Osteoblast (primary cell): ENCODE data around the gene LITAF. TPM values are rescaled to one million over a fixed set of nuclear protein-coding genes. Genes with fewer than 3 reads are reported as not detected.
"Not testable (repeated sequence)": the region's sequence is repeated elsewhere in the genome, so short reads cannot be mapped to it uniquely, and the experiment has no call there.

Source experiments
- DNase-seq: peaks from one replicate; pipeline ENCODE4 v3.0.0; 2011; ENCODE audit warnings: low spot score, mixed read lengths; ENCODE audit not compliant: insufficient read length; ENCODE audit errors: missing footprints
- H2AFZ ChIP-seq: 2 replicates; pipeline ENCODE4 v1.6.0; 2011; ENCODE audit warnings: mild to moderate bottlenecking, low read length
- H3K27ac ChIP-seq: 2 replicates; pipeline ENCODE4 v1.5.1; 2011; ENCODE audit warnings: mild to moderate bottlenecking, low read depth, low read length, moderate library complexity
- H3K27me3 ChIP-seq: 2 replicates; pipeline ENCODE4 v1.6.0; 2012; ENCODE audit warnings: mild to moderate bottlenecking, control low read depth, inconsistent platforms, low read length, moderate library complexity; ENCODE audit not compliant: insufficient read depth
- H3K36me3 ChIP-seq: 2 replicates; pipeline ENCODE4 v1.5.1; 2011; ENCODE audit warnings: mild to moderate bottlenecking, low read length, control low read depth, moderate library complexity; ENCODE audit not compliant: insufficient read depth
- H3K4me1 ChIP-seq: 2 replicates; pipeline ENCODE4 v1.5.1; 2011; ENCODE audit warnings: mild to moderate bottlenecking, low read length, control low read depth, moderate library complexity; ENCODE audit not compliant: insufficient read depth
- H3K4me2 ChIP-seq: 2 replicates; pipeline ENCODE4 v1.6.0; 2011; ENCODE audit warnings: mild to moderate bottlenecking, low read length; ENCODE audit not compliant: insufficient read depth
- H3K4me3 ChIP-seq: fragments of 200-600 bp; sonication (generic); 3 replicates; pipeline ENCODE4 v1.5.1; 2012; ENCODE audit warnings: mild to moderate bottlenecking, low read length, inconsistent platforms; ENCODE audit not compliant: insufficient read depth
- H3K79me2 ChIP-seq: 2 replicates; pipeline ENCODE4 v1.6.0; 2012; ENCODE audit warnings: mild to moderate bottlenecking, low read length, control low read depth, inconsistent platforms; ENCODE audit not compliant: insufficient read depth
- H3K9me3 ChIP-seq: 2 replicates; pipeline ENCODE4 v1.5.1; 2011; ENCODE audit warnings: low read depth, low read length, control low read depth
- H4K20me1 ChIP-seq: 2 replicates; pipeline ENCODE4 v1.6.0; 2012; ENCODE audit warnings: mild to moderate bottlenecking, low read length, control low read depth; ENCODE audit not compliant: insufficient read depth
- CTCF ChIP-seq: IDR thresholded peaks from 2 replicates; pipeline ENCODE4 v1.5.1; 2011; ENCODE audit warnings: mild to moderate bottlenecking, low read depth, low read length, moderate library complexity; ENCODE audit errors: extremely low read depth
- total RNA-seq: library from RNA; depleted of rRNA; stranded (reverse); fragments of >200 nt; gene quantifications from 2 replicates; pipeline ENCODE4 v1.2.3, GENCODE V29; 2012

LITAF gene
- total RNA-seq, 1 donor = 33.3 TPM

GRCh38 chr16:11596572-11597226 lies 10.0 kb upstream of the LITAF start:
- Histone ChIP-seq H4K20me1 (no peaks in the 10 kb centered on the region), H3K4me2 (no peak overlapping the region), H2AFZ (no peak overlapping the region), H3K27ac (no peak overlapping the region), H3K9me3 (no peaks in the 10 kb centered on the region), H3K79me2 (no peaks in the 10 kb centered on the region), H3K36me3 (no peaks in the 10 kb centered on the region), H3K4me3 (no peak overlapping the region), H3K27me3 (no peaks in the 10 kb centered on the region), H3K4me1 (peaks cover 11% of the 10 kb centered on the region)
- DNase-seq = no peak
- no peak for TF ChIP-seq CTCF

DNA sequence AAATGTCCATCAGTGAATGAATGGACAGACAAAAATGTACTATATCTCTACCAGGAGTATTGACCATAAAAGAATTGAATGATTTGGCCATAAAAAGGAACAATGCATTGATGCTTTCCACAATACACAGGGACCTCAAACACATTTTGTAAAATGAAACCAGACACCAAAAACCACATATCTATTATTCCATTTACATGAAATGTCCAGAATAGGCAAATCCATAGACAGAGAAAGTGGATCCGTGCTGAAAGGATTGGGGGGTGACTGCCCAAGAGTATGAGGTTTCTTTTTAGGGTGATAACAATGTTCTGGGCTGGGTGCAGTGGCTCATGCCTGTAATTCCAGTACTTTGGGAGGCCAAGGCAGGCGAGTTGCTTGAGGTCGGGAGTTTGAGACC lies 6.9 kb upstream of the LITAF start:
- Histone ChIP-seq H3K4me2 (no peak overlapping the region), H3K79me2 (no peaks in the 10 kb centered on the region), H3K27me3 (no peaks in the 10 kb centered on the region), H4K20me1 (no peaks in the 10 kb centered on the region), H3K36me3 (no peaks in the 10 kb centered on the region), H3K9me3 (no peaks in the 10 kb centered on the region), H3K27ac (no peak overlapping the region), H2AFZ (no peak overlapping the region), H3K4me3 (no peak overlapping the region), H3K4me1 (peaks cover 11% of the 10 kb centered on the region)
- DNase-seq = no peak
- no peak for TF ChIP-seq CTCF

DNA sequence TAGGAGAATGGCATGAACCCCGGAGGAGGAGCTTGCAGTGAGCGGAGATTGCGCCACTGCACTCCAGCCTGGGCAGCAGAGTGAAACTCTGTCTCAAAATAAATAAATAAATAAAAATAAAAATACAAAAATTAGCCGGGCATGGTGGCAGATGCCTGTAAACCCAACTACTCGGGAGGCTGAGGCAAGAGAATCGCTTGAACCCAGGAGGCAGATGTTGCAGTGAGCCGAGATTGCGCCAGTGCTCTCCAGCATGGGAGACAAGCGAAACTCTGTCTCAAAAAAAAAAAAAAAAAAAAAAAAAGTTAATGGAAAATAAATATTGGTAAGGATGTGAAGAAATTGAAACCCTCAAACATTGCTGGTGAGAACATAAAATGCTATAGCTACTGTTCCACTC lies 6.4 kb upstream of the LITAF start:
- not testable (repeated sequence) for H2AFZ ChIP-seq, H3K79me2 ChIP-seq, H3K36me3 ChIP-seq, H3K9me3 ChIP-seq, DNase-seq, H3K27ac ChIP-seq, H3K4me2 ChIP-seq, H3K27me3 ChIP-seq, H3K4me3 ChIP-seq, H4K20me1 ChIP-seq
- H3K4me1 ChIP-seq = peaks cover 11% of the 10 kb centered on the region

DNA sequence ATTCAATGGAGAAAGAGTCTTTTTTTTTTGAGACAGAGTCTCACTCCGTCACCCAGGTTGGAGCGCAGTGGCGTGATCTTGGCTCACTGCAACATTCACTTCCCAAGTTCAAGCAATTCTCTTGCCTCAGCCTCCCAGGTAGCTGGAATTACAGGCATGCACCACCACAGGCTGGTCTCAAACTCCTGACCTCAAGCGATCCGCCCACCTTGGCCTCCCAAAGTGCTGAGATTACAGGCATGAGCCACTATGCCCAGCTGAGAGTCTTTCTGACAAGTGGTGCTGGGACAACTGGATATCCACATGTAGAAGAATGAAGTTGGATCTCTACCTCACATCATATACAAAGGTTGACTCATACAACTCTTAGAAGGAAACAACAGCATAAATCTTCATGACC lies 4.9 kb upstream of the LITAF start:
- not testable (repeated sequence) for H3K4me2 ChIP-seq, H3K9me3 ChIP-seq, H3K4me3 ChIP-seq, H3K4me1 ChIP-seq, H3K36me3 ChIP-seq, H3K27me3 ChIP-seq, H3K27ac ChIP-seq, H4K20me1 ChIP-seq, H2AFZ ChIP-seq, DNase-seq, H3K79me2 ChIP-seq

DNA sequence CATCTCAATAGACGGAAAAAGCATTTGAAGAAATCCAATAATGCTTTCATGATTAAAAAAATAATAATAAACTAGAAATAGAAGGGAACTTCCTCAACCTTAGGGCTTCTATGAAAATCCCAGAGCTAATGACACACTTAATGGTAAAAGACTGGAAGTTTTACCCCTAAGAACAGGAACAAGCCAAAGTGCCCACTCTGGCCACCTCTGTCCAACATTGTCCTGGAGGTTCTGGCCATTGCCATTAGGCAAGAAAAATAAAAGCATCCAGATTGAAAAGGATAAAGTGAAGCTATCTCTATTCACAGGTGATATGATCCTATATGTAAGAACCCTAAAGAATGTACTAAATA lies 2.5 kb upstream of the LITAF start:
- Histone ChIP-seq H2AFZ (no peak overlapping the region), H3K4me2 (no peak overlapping the region), H3K4me3 (no peak overlapping the region), H3K27me3 (no peaks in the 10 kb centered on the region), H3K4me1 (peaks cover 17% of the 10 kb centered on the region), H3K79me2 (peaks cover 25% of the 10 kb centered on the region), H3K36me3 (no peaks in the 10 kb centered on the region), H3K27ac (no peak overlapping the region), H4K20me1 (peaks cover 9% of the 10 kb centered on the region), H3K9me3 (peaks cover 2% of the 10 kb centered on the region)
- no peak for TF ChIP-seq CTCF
- no peak for DNase-seq
